ENCODE measurements around the gene ZBTB6. TPM values are rescaled to one million over a fixed set of nuclear protein-coding genes. Genes with fewer than 3 reads are reported as not detected.

Gene ZBTB6, protein sequence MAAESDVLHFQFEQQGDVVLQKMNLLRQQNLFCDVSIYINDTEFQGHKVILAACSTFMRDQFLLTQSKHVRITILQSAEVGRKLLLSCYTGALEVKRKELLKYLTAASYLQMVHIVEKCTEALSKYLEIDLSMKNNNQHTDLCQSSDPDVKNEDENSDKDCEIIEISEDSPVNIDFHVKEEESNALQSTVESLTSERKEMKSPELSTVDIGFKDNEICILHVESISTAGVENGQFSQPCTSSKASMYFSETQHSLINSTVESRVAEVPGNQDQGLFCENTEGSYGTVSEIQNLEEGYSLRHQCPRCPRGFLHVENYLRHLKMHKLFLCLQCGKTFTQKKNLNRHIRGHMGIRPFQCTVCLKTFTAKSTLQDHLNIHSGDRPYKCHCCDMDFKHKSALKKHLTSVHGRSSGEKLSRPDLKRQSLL
- total RNA-seq, result 12.6 and 14.7 TPM in 2 replicates

DNA sequence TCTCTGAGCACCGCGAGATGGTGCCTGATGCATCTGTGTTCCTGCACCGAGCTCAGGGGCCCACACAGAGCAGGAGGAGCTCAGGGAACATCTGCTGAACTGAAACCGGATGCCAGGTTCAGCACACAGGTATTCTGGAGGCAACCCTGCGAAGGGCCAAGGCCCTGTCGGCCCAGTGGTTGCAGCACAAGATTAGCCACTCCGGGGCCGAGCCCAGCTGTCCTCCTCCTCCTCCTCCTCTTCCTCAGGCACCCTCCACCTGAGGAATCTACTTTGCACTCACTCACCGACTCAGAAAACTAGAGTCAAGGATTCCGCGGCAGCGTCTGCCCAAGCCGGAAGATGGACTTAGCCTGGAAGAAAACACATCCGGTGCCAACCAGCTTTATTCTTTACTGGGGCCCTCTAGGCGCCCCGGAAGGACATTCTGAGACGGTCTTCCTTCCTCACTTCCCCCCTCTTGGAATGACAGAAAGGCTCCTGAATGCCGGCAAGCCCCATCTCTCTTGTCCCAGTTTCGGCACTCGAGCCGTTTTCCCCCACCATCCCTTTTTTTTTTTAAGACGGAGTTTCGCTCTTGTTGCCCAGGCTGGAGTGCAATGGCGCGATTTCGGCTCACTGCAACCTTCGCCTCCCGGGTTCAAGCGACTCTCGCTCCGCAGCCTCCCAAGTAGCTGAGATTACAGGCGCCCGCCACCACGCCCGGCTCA, at the start of gene ZBTB6:
TSS of gene ZBTB6 (minus strand) at position 360 of the 710 bp plus-strand sequence. CDS start 1,251 bp downstream, outside the sequence.

DNA sequence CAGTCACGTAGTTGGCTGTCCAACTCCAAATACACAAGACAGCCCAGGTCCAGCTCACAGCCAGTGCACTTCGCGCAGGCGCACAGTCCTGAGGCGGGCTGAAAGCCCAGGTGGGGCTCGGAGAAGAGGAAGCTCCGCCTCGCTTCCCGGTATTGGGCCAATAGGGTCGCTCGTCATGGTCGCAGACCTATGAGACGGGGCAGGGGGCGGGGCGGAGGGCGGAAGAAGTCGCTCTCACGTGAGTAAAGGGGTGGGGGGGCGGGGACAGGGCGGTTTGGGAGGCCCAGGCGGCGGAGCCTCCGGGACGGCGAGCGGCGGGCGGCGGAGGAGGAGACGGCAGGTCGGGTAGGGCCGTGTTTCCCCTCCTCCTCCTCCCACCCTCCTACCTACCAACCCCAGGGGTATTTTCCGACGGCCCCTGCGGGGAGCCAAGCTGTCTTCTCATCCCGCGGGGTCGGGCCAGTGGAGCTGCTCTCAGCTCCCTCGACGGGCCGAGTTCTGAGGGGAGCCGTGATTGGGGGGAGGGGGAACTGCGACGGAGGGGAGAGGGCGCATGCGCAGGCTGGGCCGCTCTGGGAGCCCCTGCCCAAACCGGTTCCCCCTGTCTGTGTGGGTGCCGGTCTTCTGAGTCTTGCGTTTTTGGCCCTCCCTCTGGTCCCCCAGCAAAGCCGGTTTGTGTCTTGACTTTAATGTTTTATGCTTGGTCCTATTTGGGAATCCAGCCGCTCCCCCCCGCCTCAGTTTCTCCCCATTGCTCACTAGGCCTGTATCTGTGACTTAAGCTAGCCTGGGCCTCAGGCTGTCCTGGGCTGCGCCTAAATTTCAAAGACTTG, 27.8 kb upstream of the ZBTB6 start, which contains the start of gene RABGAP1:
TSS of gene RABGAP1 (plus strand) at position 272 of the 833 bp plus-strand sequence. CDS start 16,040 bp downstream, outside the sequence.

DNA sequence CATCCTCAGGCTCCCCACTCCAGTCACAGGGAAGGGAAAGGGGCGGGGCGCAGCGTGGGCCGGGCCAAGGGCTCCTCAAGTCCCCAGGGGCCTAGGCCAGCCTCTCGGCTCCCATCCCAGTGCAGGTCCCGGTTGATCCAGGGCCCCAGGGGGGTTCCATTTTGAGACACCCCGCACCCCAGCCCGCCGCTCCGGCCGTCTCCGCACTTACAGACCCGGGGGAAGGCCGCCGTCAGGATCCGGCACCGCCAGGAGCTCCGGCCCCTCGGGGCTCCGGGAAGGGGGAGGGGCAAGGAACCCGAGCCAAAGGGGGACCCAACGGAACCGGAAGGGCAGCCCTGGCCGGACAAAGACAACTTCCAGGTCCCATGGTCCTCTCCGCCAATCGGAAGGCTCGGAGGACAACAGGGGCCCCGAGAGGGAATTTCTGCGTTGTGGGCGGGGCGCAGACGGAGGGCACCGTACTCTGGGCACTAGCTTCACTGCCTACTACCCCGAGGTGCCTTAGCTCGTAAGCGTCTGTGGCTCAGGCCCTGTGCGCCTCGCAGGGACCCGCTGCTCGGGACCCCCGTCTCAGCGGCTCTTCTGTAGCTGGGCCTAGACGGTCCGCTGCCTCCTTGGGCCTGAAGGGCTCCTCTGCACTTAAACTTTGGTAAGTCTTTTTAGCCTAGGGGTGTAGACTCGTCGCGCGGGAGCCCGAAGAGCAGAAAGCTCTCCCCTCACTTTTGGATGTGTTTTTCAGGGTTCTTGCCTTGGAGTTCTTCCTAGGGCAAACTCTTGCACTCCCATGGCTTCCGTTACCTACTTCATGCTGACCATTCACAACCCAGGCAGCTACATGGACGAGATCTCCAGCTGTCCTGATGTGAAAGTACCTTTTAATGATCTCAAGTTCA, 18.4 kb upstream of the ZBTB6 start, which contains the start of gene ZBTB26:
TSS of gene ZBTB26 (minus strand) at position 287 of the 896 bp plus-strand sequence. CDS start 11,578 bp downstream, outside the sequence.

DNA sequence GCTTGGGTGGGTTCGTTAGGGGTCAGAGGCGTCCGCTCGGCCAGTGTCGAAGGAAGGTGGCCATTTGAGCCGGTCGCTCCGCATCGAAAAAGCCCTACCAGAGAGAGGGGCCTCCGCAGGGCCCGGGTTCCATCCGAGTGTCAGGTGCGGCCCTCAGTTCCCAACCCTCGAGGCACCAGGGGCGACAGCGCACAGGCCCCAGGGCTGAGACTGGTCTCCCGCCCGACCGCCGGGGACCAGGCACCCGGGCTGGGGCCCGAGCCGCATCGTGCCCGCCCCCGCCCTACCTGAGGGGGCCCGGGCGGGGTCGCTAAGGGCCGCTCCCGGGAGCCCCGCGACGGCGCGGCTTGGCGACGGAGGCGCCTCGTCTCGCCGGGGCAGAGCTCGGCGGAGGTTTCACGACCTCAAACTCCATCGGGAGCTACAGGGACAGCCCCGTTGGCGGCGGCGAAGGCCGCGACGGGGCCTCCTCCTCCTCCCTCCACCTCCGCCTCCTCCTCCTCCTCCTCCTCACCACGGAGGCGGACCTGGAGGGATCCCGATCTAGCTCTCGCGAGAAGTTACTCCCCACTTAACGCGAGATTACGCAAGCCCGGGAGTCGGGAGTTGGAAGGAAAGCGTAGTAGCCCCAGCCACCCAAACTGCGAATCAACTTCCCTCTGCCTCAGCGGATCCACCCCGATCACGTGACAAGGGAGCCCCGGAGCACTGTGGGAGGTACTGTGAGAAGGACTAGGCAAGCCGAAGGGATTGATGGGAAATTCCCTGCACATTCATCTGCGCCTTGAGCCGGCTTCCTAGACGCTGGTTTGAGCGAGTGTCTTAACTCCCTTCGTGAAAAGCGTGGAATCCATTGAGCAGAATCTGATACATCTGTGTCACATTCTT, 8.1 kb downstream of the ZBTB6 start, which contains the start of gene RC3H2:
TSS of gene RC3H2 (minus strand) at position 537 of the 888 bp plus-strand sequence. CDS start 7,850 bp downstream, outside the sequence.

Other genes with a start within 250 kb of the ZBTB6 start
- gene OR1L3, start 238.2 kb downstream of the ZBTB6 start, total RNA-seq, result not detected in 2 replicates
- gene OR1L4, start 189.3 kb downstream of the ZBTB6 start, total RNA-seq, result not detected in 2 replicates
- not detected in 2 replicates for gene OR1L6, start 171.0 kb downstream of the ZBTB6 start, total RNA-seq
- gene OR5C1, start 124.4 kb downstream of the ZBTB6 start, total RNA-seq, result not detected in 2 replicates
- not detected in 2 replicates for gene OR1K1, start 113.2 kb downstream of the ZBTB6 start, total RNA-seq
- gene PDCL, start 84.7 kb downstream of the ZBTB6 start, total RNA-seq, result 28.9 and 32.3 TPM in 2 replicates
- 31.6 and 39.0 TPM in 2 replicates for gene RC3H2, start 8.0 kb downstream of the ZBTB6 start, total RNA-seq
- 3.6 and 6.3 TPM in 2 replicates for gene ZBTB26, start 18.2 kb upstream of the ZBTB6 start, total RNA-seq
- 43.8 and 49.2 TPM in 2 replicates for gene RABGAP1, start 27.7 kb upstream of the ZBTB6 start, total RNA-seq
- 0.17 and 1.0 TPM in 2 replicates for gene GPR21, start 120.3 kb upstream of the ZBTB6 start, total RNA-seq

All from smooth muscle cell of trachea (primary cell).